ENCODE results near the gene ARCN1.

ARCN1 gene

DNA sequence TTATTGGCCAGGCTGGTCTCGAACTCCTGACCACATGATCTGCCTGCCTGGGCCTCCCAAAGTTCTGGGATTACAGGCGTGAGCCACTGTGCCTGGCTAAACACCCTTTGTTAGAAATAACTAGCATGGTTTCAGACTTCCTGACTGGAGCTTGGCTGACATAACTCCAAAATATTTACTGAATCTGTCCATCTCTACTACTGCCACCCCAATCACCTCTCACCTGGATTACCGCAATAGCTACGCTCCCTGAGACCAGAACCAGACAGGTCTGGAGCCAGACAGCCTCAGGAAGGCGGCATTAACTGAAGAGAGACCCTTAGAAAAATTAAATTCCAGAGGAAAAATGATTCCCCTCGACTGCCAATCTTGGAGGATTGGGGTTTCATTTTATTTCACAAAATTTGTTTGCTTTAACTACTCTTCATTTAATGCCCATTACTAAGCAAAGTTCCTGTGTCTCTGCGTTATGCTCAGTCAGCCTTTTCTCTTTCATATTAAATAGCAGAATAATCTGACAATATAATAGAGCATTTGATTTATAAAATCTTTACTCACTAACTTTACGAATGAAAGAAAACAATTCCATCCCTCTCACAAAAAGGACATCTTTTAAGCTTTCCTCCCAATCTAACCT is 28.1 kb upstream of the ARCN1 start:
- no peak overlapping the region for H3K4me3 ChIP-seq (ENCODE audit: low read depth, low read length)
- TF ChIP-seq, protein P1, sequence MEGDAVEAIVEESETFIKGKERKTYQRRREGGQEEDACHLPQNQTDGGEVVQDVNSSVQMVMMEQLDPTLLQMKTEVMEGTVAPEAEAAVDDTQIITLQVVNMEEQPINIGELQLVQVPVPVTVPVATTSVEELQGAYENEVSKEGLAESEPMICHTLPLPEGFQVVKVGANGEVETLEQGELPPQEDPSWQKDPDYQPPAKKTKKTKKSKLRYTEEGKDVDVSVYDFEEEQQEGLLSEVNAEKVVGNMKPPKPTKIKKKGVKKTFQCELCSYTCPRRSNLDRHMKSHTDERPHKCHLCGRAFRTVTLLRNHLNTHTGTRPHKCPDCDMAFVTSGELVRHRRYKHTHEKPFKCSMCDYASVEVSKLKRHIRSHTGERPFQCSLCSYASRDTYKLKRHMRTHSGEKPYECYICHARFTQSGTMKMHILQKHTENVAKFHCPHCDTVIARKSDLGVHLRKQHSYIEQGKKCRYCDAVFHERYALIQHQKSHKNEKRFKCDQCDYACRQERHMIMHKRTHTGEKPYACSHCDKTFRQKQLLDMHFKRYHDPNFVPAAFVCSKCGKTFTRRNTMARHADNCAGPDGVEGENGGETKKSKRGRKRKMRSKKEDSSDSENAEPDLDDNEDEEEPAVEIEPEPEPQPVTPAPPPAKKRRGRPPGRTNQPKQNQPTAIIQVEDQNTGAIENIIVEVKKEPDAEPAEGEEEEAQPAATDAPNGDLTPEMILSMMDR (IDR thresholded peaks at IDR 0.05), result no peak
- H3K36me3 ChIP-seq (ENCODE audit: control insufficient read depth, insufficient read depth, low read length), result no peaks in the 10 kb centered on the region

DNA sequence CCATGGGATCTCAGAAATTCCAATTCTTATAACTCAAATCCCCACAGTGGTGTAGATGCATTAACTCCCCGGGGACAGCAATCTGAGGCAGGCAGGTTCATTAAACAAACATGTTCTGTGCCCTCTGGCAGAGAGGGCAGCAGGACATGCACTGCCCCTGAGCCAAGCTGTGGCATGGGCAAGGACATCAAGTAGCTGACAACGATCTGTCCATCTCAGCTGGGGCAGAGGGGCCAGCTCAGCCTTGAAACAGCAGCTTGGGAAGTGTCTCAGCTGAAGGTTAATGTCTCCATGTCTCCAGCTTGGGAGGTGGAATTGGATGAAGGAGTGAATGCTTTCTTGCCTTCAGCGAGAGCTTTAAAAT is 27.6 kb upstream of the ARCN1 start:
- Histone ChIP-seq H3K79me2 (no peaks in the 10 kb centered on the region), H2AFZ (no peak overlapping the region), H3K27me3 (ENCODE audit: control insufficient read depth, insufficient read depth, low read length) (no peaks in the 10 kb centered on the region), H3K36me3 (ENCODE audit: control insufficient read depth, insufficient read depth, low read length) (no peaks in the 10 kb centered on the region), H3K9ac (no peak overlapping the region), H3K4me2 (ENCODE audit: low read length) (no peak overlapping the region), H3K9me3 (ENCODE audit: control insufficient read depth, low read length) (no peaks in the 10 kb centered on the region), H3K4me3 (ENCODE audit: low read depth, low read length) (no peak overlapping the region), H3K27ac (no peak overlapping the region), H3K4me1 (no peaks in the 10 kb centered on the region)
- TF ChIP-seq, protein P1 (IDR thresholded peaks at IDR 0.05), result no peak

More for the DNA sequence above, 28.1 kb upstream of the ARCN1 start:
- Histone ChIP-seq H3K79me2 (no peaks in the 10 kb centered on the region), H2AFZ (no peak overlapping the region), H3K4me2 (ENCODE audit: low read length) (no peak overlapping the region), H3K4me1 (no peaks in the 10 kb centered on the region), H3K9ac (no peak overlapping the region), H3K27ac (no peak overlapping the region), H3K27me3 (ENCODE audit: control insufficient read depth, insufficient read depth, low read length) (no peaks in the 10 kb centered on the region), H3K9me3 (ENCODE audit: control insufficient read depth, low read length) (no peaks in the 10 kb centered on the region)

- H2AFZ ChIP-seq, result no peak overlapping the region
- no peak overlapping the region for H3K9ac ChIP-seq
- H3K36me3 ChIP-seq (ENCODE audit: control insufficient read depth, insufficient read depth, low read length), result no peaks in the 10 kb centered on the region
- no peak overlapping the region for H3K27ac ChIP-seq
- no peaks in the 10 kb centered on the region for H3K79me2 ChIP-seq
- H3K27me3 ChIP-seq (ENCODE audit: control insufficient read depth, insufficient read depth, low read length), result no peaks in the 10 kb centered on the region
- H3K9me3 ChIP-seq (ENCODE audit: control insufficient read depth, low read length), result no peaks in the 10 kb centered on the region
- H3K4me2 ChIP-seq (ENCODE audit: low read length), result no peak overlapping the region
- no peaks in the 10 kb centered on the region for H3K4me1 ChIP-seq
- TF ChIP-seq, protein P1 (IDR thresholded peaks at IDR 0.05), result no peak
- no peak overlapping the region for H3K4me3 ChIP-seq (ENCODE audit: low read depth, low read length)
Measured at GRCh38 chr11:118545533-118545932, 26.7 kb upstream of the ARCN1 start.

- no peak overlapping the region for H3K27ac ChIP-seq
- H3K79me2 ChIP-seq, result no peaks in the 10 kb centered on the region
- no peak overlapping the region for H2AFZ ChIP-seq
- peaks cover 3% of the 10 kb centered on the region for H3K4me1 ChIP-seq
- no peak overlapping the region for H3K9ac ChIP-seq
- H3K4me3 ChIP-seq (ENCODE audit: low read depth, low read length), result no peak overlapping the region
- H3K27me3 ChIP-seq (ENCODE audit: control insufficient read depth, insufficient read depth, low read length), result no peaks in the 10 kb centered on the region
- TF ChIP-seq, protein P1 (IDR thresholded peaks at IDR 0.05), result no peak
- H3K4me2 ChIP-seq (ENCODE audit: low read length), result no peak overlapping the region
- no peaks in the 10 kb centered on the region for H3K36me3 ChIP-seq (ENCODE audit: control insufficient read depth, insufficient read depth, low read length)
- no peaks in the 10 kb centered on the region for H3K9me3 ChIP-seq (ENCODE audit: control insufficient read depth, low read length)
Measured at GRCh38 chr11:118547132-118547531, 25.1 kb upstream of the ARCN1 start.

DNA sequence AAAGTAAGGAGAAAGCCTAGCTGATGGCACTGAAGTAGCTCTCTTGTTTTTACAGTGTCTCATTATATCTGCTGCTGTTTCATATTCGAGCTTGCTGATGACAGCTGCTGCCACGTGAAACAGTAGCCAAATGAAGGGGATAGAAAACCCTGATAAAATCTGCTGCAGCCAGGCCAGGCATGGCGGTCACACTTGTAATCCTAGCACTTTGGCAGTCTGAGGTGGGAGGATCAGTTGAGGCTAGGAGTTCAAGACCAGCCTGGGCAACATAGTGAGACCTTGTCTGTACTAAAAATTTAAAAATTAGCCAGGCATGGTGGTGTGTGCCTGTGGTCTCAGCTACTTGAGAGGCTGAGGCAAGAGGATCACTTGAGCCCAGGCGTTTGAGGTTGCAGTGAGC is 19.9 kb upstream of the ARCN1 start:
- no peaks in the 10 kb centered on the region for H3K27me3 ChIP-seq (ENCODE audit: control insufficient read depth, insufficient read depth, low read length)
- TF ChIP-seq, protein P1 (IDR thresholded peaks at IDR 0.05), result no peak
- H3K9me3 ChIP-seq (ENCODE audit: control insufficient read depth, low read length), result no peaks in the 10 kb centered on the region
- no peak overlapping the region for H2AFZ ChIP-seq
- peak overlapping the region; percentile 77 for H3K27ac ChIP-seq
- peak overlapping the region; percentile 51 for H3K4me2 ChIP-seq (ENCODE audit: low read length)
- no peak overlapping the region for H3K9ac ChIP-seq
- H3K4me3 ChIP-seq (ENCODE audit: low read depth, low read length), result no peak overlapping the region
- no peaks in the 10 kb centered on the region for H3K36me3 ChIP-seq (ENCODE audit: control insufficient read depth, insufficient read depth, low read length)
- H3K4me1 ChIP-seq, result peaks cover 3% of the 10 kb centered on the region
- no peaks in the 10 kb centered on the region for H3K79me2 ChIP-seq
